HepG2 (cell line): ENCODE results near the gene CAMTA2. TPM values are rescaled to one million over a fixed set of nuclear protein-coding genes. Genes with fewer than 3 reads are reported as not detected.

ENCODE experiments used
- ETV5 ChIP-seq: IDR thresholded peaks from 2 replicates; pipeline ENCODE4 v1.6.1; 2018; ENCODE audit warnings: missing biosample characterization, missing genetic modification reagents, inconsistent platforms, borderline replicate concordance
- GPBP1L1 ChIP-seq: sonication (generic); formaldehyde crosslinking; IDR thresholded peaks from 2 replicates; pipeline ENCODE4 v1.5.0; 2020; ENCODE audit warnings: mild to moderate bottlenecking, missing genetic modification reagents
- GTF2F1 ChIP-seq: fragments of 150-350 bp; IDR thresholded peaks from 2 replicates; pipeline ENCODE4 v1.6.1; 2014; ENCODE audit warnings: low read length
- HMGXB4 ChIP-seq, 2 experiments: sonication (generic) in 1 of 2; formaldehyde crosslinking in 1 of 2; IDR thresholded peaks; 2 replicates each; pipeline versions ENCODE4 v1.4.0 to v1.6.1; 2018 to 2020; ENCODE audit warnings: missing genetic modification reagents in 2 of 2, borderline replicate concordance in 1 of 2, low read depth in 1 of 2, mild to moderate bottlenecking in 1 of 2, missing biosample characterization in 1 of 2
- HNRNPK ChIP-seq: fragments of 200-400 bp; formaldehyde crosslinking; IDR thresholded peaks from 2 replicates; pipeline ENCODE4 v1.6.1; 2018; ENCODE audit warnings: low read length, low read depth, moderate library complexity, mild to moderate bottlenecking; ENCODE audit not compliant: poor library complexity, severe bottlenecking
- MLX ChIP-seq: IDR thresholded peaks from 2 replicates; pipeline ENCODE4 v1.6.1; 2016
- MTA3 ChIP-seq: sonication (generic); formaldehyde crosslinking; IDR thresholded peaks from 2 replicates; pipeline ENCODE4 v1.4.0; 2020; ENCODE audit warnings: missing genetic modification reagents
- MYNN ChIP-seq: sonication (generic); formaldehyde crosslinking; IDR thresholded peaks from 2 replicates; pipeline ENCODE4 v1.4.0; 2020; ENCODE audit warnings: mild to moderate bottlenecking, low read depth, missing genetic modification reagents
- PLSCR1 ChIP-seq: sonication (generic); formaldehyde crosslinking; IDR thresholded peaks from 2 replicates; pipeline ENCODE4 v1.5.0; 2020; ENCODE audit warnings: missing genetic modification reagents, mild to moderate bottlenecking, borderline replicate concordance
- RFX3 ChIP-seq: IDR thresholded peaks from 2 replicates; pipeline ENCODE4 v1.6.1; 2016; ENCODE audit warnings: missing biosample characterization, missing genetic modification reagents
- SIX4 ChIP-seq: sonication (generic); formaldehyde crosslinking; IDR thresholded peaks from 2 replicates; pipeline ENCODE4 v1.4.0; 2020; ENCODE audit warnings: missing genetic modification reagents
- TFDP1 ChIP-seq: IDR thresholded peaks from 2 replicates; pipeline ENCODE4 v1.6.1; 2016; ENCODE audit warnings: missing compliant biosample characterization, missing genetic modification reagents, borderline replicate concordance
- TFE3 ChIP-seq: IDR thresholded peaks from 2 replicates; pipeline ENCODE4 v1.6.1; 2016
- ZNF580 ChIP-seq: IDR thresholded peaks from 2 replicates; pipeline ENCODE4 v1.6.1; 2016; ENCODE audit warnings: low read depth, borderline replicate concordance
- ZNF784 ChIP-seq: sonication (generic); formaldehyde crosslinking; IDR thresholded peaks from 2 replicates; pipeline ENCODE4 v1.5.1; 2020; ENCODE audit warnings: missing genetic modification reagents, mild to moderate bottlenecking, borderline replicate concordance
- ZSCAN5A ChIP-seq: sonication (generic); formaldehyde crosslinking; IDR thresholded peaks from 2 replicates; pipeline ENCODE4 v1.8.0; 2022; ENCODE audit warnings: mild to moderate bottlenecking, missing genetic modification reagents, borderline replicate concordance
- polyA plus RNA-seq, 8 experiments: library from polyadenylated mRNA; depleted of rRNA in 3 of 8; stranded (reverse) in 7 of 8; unstranded in 1 of 8; fragments of >200 nt; fragmentation: Illumina TruSeq in 4 of 8; extraction: Trizol in 4 of 8; gene quantifications; 2 replicates each; pipeline versions ENCODE4 v1.2.1 to v1.2.3, GENCODE V29; 2011 to 2016; ENCODE audit warnings: low read depth in 4 of 8, missing spikeins in 1 of 8, mixed read lengths in 1 of 8; ENCODE audit not compliant: insufficient read depth in 1 of 8
- total RNA-seq, 5 experiments: library from RNA; depleted of rRNA; stranded (reverse); fragments of >200 nt; fragmentation: Illumina TruSeq; extraction: Trizol; gene quantifications; 2 replicates each; pipeline ENCODE4 v1.2.3, GENCODE V29; 2016; ENCODE audit warnings: low read depth in 1 of 5

Gene CAMTA2
- total and polyA plus RNA-seq, 2 of the 13 experiments (the other 11 are each of a cell fraction or from before 2014, with no cell fraction given): 4.1 to 7.1 TPM

GRCh38 chr17:4967539-4968485 lies 19.7 kb downstream of the CAMTA2 start, which contains the start of gene SPAG7 (continued):
- TF ChIP-seq ZSCAN5A (CRISPR knock-in tag): no peak
- TF ChIP-seq ETV5 (CRISPR knock-in tag): no peak; the same call in 1 of the 2 replicates
- peak; percentile 59 for TF ChIP-seq ZNF784 (CRISPR knock-in tag)
- no peak for TF ChIP-seq MYNN (CRISPR knock-in tag)
- no peak for TF ChIP-seq RFX3
- TF ChIP-seq ZNF580: peak; percentile 83; the same call in 1 of the 2 replicates
- TF ChIP-seq TFE3 (CRISPR knock-in tag): peak; percentile 64
- no peak for TF ChIP-seq PLSCR1 (CRISPR knock-in tag)
- no peak for TF ChIP-seq GTF2F1
- TF ChIP-seq TFDP1 (CRISPR knock-in tag): peak; percentile 51; the same call in 1 of the 2 replicates
- no peak for TF ChIP-seq MTA3
- peak in 1 of 2 experiments; percentile 27; a peak in 2 of 4 replicates for TF ChIP-seq HMGXB4 (CRISPR knock-in tag; IDR thresholded peaks at IDR 0.05; ENCODE audit: borderline replicate concordance in 1 of 2, low read depth in 1 of 2)
- 0 out of 2 replicates have a peak, but pooled peaks have one; percentile 10 for TF ChIP-seq MLX
- no peak for TF ChIP-seq GPBP1L1 (CRISPR knock-in tag)
- peak; percentile 33 for TF ChIP-seq HNRNPK
- TF ChIP-seq SIX4 (CRISPR knock-in tag): no peak
